HEK293 (cell line): ENCODE results near the gene AGBL3.

ENCODE experiments used
- CTCF ChIA-PET: fragments of 350-600 bp; formaldehyde crosslinking; extraction: SDS; loops from one replicate; lab custom pipeline; 2021; ENCODE audit warnings: antibody characterized with exemption; lab: Yijun Ruan, JAX
- POLR2A ChIA-PET: fragments of 300-600 bp; formaldehyde crosslinking; extraction: SDS; loops from one replicate; lab custom pipeline; 2020; ENCODE audit warnings: antibody characterized with exemption, inconsistent platforms; lab: Yijun Ruan, JAX
- H3K27ac ChIP-seq: fragments of 200-500 bp; sonication (Bioruptor generic); 2 replicates; pipeline ENCODE4 v1.5.1; 2014; ENCODE audit warnings: low read depth, low read length, control low read depth, inconsistent platforms; ENCODE audit errors: extremely low read depth
- H3K36me3 ChIP-seq, 2 experiments: fragments of 200-500 bp in 1 of 2; sonication (Bioruptor generic) in 1 of 2; 1 replicate in 1 of 2; 2 replicates in 1 of 2; pipeline ENCODE4 v1.5.1; 2014 to 2017; ENCODE audit warnings: inconsistent platforms in 2 of 2, low read length in 2 of 2; ENCODE audit not compliant: control insufficient read depth in 2 of 2, insufficient read depth in 1 of 2
- H3K4me1 ChIP-seq: fragments of 200-500 bp; sonication (Bioruptor generic); 2 replicates; pipeline ENCODE4 v1.5.1; 2014; ENCODE audit warnings: mild to moderate bottlenecking, low read length, inconsistent platforms; ENCODE audit not compliant: control insufficient read depth, insufficient read depth
- H3K4me3 ChIP-seq: 2 replicates; pipeline ENCODE4 v1.5.1; 2011; ENCODE audit warnings: low read depth, mild to moderate bottlenecking, control low read depth, low read length, moderate library complexity
- H3K9me3 ChIP-seq: fragments of 200-500 bp; sonication (Bioruptor generic); 2 replicates; pipeline ENCODE4 v1.5.1; 2014; ENCODE audit warnings: low read depth, low read length, inconsistent platforms; ENCODE audit not compliant: control insufficient read depth, insufficient read depth
- EGR2 ChIP-seq: fragments of 450-650 bp; formaldehyde crosslinking; IDR thresholded peaks from 2 replicates; pipeline ENCODE4 v1.5.1; 2016; ENCODE audit warnings: low read depth, missing biosample characterization, missing genetic modification characterization
- FEZF1 ChIP-seq: fragments of 450-650 bp; formaldehyde crosslinking; IDR thresholded peaks from 2 replicates; pipeline ENCODE4 v1.5.1; 2016; ENCODE audit warnings: missing biosample characterization, missing genetic modification characterization
- SALL2 ChIP-seq: fragments of 450-650 bp; formaldehyde crosslinking; IDR thresholded peaks from 2 replicates; pipeline ENCODE4 v1.5.0; 2017; ENCODE audit warnings: missing biosample characterization, mild to moderate bottlenecking, missing genetic modification characterization, borderline replicate concordance
- SETDB1 ChIP-seq: IDR thresholded peaks from one replicate; pipeline ENCODE4 v1.6.1; 2017; ENCODE audit warnings: mild to moderate bottlenecking, low read length, moderate library complexity, mixed read lengths; ENCODE audit not compliant: insufficient read length
- TRIM28 ChIP-seq: IDR thresholded peaks from 2 replicates; pipeline ENCODE4 v1.6.1; 2011; ENCODE audit warnings: low read length, control low read depth, borderline replicate concordance
- ZBTB10 ChIP-seq: fragments of 450-650 bp; formaldehyde crosslinking; IDR thresholded peaks from 2 replicates; pipeline ENCODE4 v1.5.1; 2016; ENCODE audit warnings: missing biosample characterization, missing genetic modification characterization
- ZBTB20 ChIP-seq: fragments of 450-650 bp; formaldehyde crosslinking; IDR thresholded peaks from 2 replicates; pipeline ENCODE4 v1.5.1; 2016; ENCODE audit warnings: missing biosample characterization, missing genetic modification characterization
- ZBTB21 ChIP-seq: fragments of 450-650 bp; formaldehyde crosslinking; IDR thresholded peaks from 2 replicates; pipeline ENCODE4 v1.5.1; 2017; ENCODE audit warnings: missing biosample characterization, missing genetic modification characterization
- ZBTB26 ChIP-seq: fragments of 450-650 bp; formaldehyde crosslinking; optimal IDR thresholded peaks from 2 replicates; pipeline ENCODE3; 2016; ENCODE audit warnings: missing biosample characterization, mild to moderate bottlenecking, missing genetic modification characterization
- ZBTB8A ChIP-seq: fragments of 450-650 bp; formaldehyde crosslinking; IDR thresholded peaks from 2 replicates; pipeline ENCODE4 v1.5.1; 2016; ENCODE audit warnings: missing biosample characterization, missing genetic modification characterization
- ZFP69B ChIP-seq: fragments of 450-650 bp; formaldehyde crosslinking; IDR thresholded peaks from 2 replicates; pipeline ENCODE4 v1.5.1; 2016; ENCODE audit warnings: missing biosample characterization, missing genetic modification characterization
- ZNF280C ChIP-seq: fragments of 450-650 bp; formaldehyde crosslinking; IDR thresholded peaks from 2 replicates; pipeline ENCODE4 v1.5.1; 2016; ENCODE audit warnings: missing biosample characterization, missing genetic modification characterization
- ZNF311 ChIP-seq: fragments of 450-650 bp; formaldehyde crosslinking; IDR thresholded peaks from 2 replicates; pipeline ENCODE4 v1.5.1; 2017; ENCODE audit warnings: missing biosample characterization, missing genetic modification characterization, borderline replicate concordance
- ZNF530 ChIP-seq: fragments of 450-650 bp; formaldehyde crosslinking; IDR thresholded peaks from 2 replicates; pipeline ENCODE4 v1.5.1; 2016; ENCODE audit warnings: low read depth, missing biosample characterization, missing genetic modification characterization
- ZNF621 ChIP-seq: fragments of 450-650 bp; formaldehyde crosslinking; IDR thresholded peaks from 2 replicates; pipeline ENCODE4 v1.5.1; 2017; ENCODE audit warnings: missing biosample characterization, missing genetic modification characterization
- ZNF629 ChIP-seq: fragments of 450-650 bp; formaldehyde crosslinking; IDR thresholded peaks from 2 replicates; pipeline ENCODE4 v1.5.1; 2017; ENCODE audit warnings: missing biosample characterization, missing genetic modification characterization
- ZNF645 ChIP-seq: fragments of 450-650 bp; formaldehyde crosslinking; IDR thresholded peaks from 2 replicates; pipeline ENCODE4; 2016; ENCODE audit warnings: missing biosample characterization, missing genetic modification characterization
- ZNF664 ChIP-seq: fragments of 450-650 bp; formaldehyde crosslinking; IDR thresholded peaks from 2 replicates; pipeline ENCODE4 v1.5.1; 2016; ENCODE audit warnings: missing biosample characterization, missing genetic modification characterization
- ZNF707 ChIP-seq: fragments of 450-650 bp; formaldehyde crosslinking; IDR thresholded peaks from 2 replicates; pipeline ENCODE4 v1.5.1; 2016; ENCODE audit warnings: missing biosample characterization, missing genetic modification characterization
- ZNF76 ChIP-seq: fragments of 450-650 bp; formaldehyde crosslinking; IDR thresholded peaks from 2 replicates; pipeline ENCODE4; 2016; ENCODE audit warnings: low read depth, missing biosample characterization, missing genetic modification characterization, borderline replicate concordance
- ZNF837 ChIP-seq: fragments of 450-650 bp; formaldehyde crosslinking; IDR thresholded peaks from 2 replicates; pipeline ENCODE4 v1.5.1; 2016; ENCODE audit warnings: missing biosample characterization, missing genetic modification characterization
- ZNF843 ChIP-seq: fragments of 450-650 bp; formaldehyde crosslinking; IDR thresholded peaks from 2 replicates; pipeline ENCODE4 v1.5.1; 2016; ENCODE audit warnings: missing biosample characterization, missing genetic modification characterization
- ZSCAN16 ChIP-seq: fragments of 450-650 bp; formaldehyde crosslinking; IDR thresholded peaks from 2 replicates; pipeline ENCODE4 v1.5.1; 2016; ENCODE audit warnings: missing biosample characterization, missing genetic modification characterization
- ZXDB ChIP-seq: fragments of 450-650 bp; formaldehyde crosslinking; IDR thresholded peaks from 2 replicates; pipeline ENCODE4 v1.5.1; 2016; ENCODE audit warnings: missing biosample characterization, missing genetic modification characterization
- TF ChIP-seq, protein P1 (sequence below): fragments of 450-650 bp; formaldehyde crosslinking; IDR thresholded peaks from 2 replicates; pipeline ENCODE4 v1.5.1; 2017; ENCODE audit warnings: missing biosample characterization, missing genetic modification characterization

The AGBL3 gene

DNA sequence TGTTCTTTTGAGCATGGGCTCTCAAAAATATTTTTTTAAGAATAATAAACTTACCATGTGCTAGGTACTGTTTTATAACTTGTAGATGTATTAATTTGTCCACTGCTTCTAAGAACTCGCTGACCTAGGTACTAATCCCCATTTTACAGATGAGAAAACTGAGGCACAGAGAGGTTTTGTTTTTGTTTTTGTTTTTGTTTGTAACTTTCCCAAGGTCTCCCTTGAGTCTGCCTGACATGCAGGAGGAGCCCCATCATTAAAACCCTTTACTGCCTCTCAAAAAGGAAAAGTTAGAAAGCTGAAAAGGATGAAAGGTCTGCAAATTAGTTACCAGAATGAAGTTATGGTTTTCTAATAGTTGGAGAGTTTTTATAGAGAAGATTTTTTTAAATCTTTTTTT, 38.5 kb upstream of the AGBL3 start (continued):
- TF ChIP-seq, protein P1, sequence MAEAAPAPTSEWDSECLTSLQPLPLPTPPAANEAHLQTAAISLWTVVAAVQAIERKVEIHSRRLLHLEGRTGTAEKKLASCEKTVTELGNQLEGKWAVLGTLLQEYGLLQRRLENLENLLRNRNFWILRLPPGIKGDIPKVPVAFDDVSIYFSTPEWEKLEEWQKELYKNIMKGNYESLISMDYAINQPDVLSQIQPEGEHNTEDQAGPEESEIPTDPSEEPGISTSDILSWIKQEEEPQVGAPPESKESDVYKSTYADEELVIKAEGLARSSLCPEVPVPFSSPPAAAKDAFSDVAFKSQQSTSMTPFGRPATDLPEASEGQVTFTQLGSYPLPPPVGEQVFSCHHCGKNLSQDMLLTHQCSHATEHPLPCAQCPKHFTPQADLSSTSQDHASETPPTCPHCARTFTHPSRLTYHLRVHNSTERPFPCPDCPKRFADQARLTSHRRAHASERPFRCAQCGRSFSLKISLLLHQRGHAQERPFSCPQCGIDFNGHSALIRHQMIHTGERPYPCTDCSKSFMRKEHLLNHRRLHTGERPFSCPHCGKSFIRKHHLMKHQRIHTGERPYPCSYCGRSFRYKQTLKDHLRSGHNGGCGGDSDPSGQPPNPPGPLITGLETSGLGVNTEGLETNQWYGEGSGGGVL: no peak
- TF ChIP-seq ZNF837 (tag by site-specific recombination) (no peak), SALL2 (tag by site-specific recombination) (no peak)

- no peaks in the 10 kb centered on the region for H3K9me3 ChIP-seq
- ChIA-PET POLR2A (no interaction called here), CTCF (no interaction called here)
- no peak overlapping the region for H3K4me3 ChIP-seq
- H3K27ac ChIP-seq: no peak overlapping the region
- no peaks in the 10 kb centered on the region for H3K4me1 ChIP-seq
- peaks cover 10 to 45% of the 10 kb centered on the region in 2 experiments for H3K36me3 ChIP-seq
- TF ChIP-seq SETDB1 (no peak), ZNF843 (tag by site-specific recombination) (no peak), ZBTB21 (tag by site-specific recombination) (no peak), ZBTB8A (tag by site-specific recombination) (no peak), ZBTB20 (tag by site-specific recombination) (no peak)
- TF ChIP-seq, all 188 proteins: peak for 0
These were observed 38.1 kb upstream of the AGBL3 start for GRCh38 chr7:134948246-134948645.

DNA sequence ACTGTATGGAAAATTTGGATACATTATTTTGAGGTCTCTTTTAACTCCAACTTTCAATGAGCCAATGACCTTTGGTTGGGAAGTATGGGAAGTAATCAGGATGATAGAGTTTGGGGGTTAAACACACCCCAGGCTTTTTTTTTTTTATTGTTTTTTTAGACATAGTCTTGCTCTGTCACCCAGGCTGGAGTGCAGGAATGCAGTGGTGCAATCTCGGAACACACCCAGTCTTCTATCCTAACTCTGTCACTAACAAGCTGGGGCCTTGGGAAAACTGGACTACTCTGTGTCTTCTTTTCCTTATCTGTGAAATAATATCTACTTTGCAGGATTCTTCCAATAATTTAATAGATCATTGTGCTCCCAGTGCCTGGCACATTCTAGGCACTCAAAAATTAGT, 37.6 kb upstream of the AGBL3 start:
- POLR2A ChIA-PET: no interaction called here
- Histone ChIP-seq H3K4me1 (no peaks in the 10 kb centered on the region), H3K4me3 (no peak overlapping the region), H3K9me3 (no peaks in the 10 kb centered on the region), H3K27ac (no peak overlapping the region), H3K36me3 (peaks cover 10 to 47% of the 10 kb centered on the region in 2 experiments)
- TF ChIP-seq TRIM28 (no peak), ZNF280C (tag by site-specific recombination) (no peak), EGR2 (no peak), ZNF645 (tag by site-specific recombination) (no peak), ZSCAN16 (tag by site-specific recombination) (no peak), ZNF707 (tag by site-specific recombination) (no peak), ZNF311 (tag by site-specific recombination) (no peak), FEZF1 (tag by site-specific recombination) (no peak), ZNF621 (tag by site-specific recombination) (no peak), ZNF76 (tag by site-specific recombination) (no peak), ZNF629 (tag by site-specific recombination) (no peak), ZXDB (tag by site-specific recombination) (no peak), ZNF664 (tag by site-specific recombination) (no peak), ZBTB26 (no peak), ZFP69B (tag by site-specific recombination) (no peak), ZBTB10 (tag by site-specific recombination) (no peak), ZNF530 (tag by site-specific recombination) (no peak)
- CTCF ChIA-PET: no interaction called here
